ENCODE results near the gene TANGO2. TPM values are rescaled to one million over a fixed set of nuclear protein-coding genes. Genes with fewer than 3 reads are reported as not detected.

Gene TANGO2
- total and polyA plus RNA-seq, 2 of the 8 experiments (the other 6 are each of a cell fraction or from before 2014, with no cell fraction given) = 10.1 to 18.4 TPM

DNA sequence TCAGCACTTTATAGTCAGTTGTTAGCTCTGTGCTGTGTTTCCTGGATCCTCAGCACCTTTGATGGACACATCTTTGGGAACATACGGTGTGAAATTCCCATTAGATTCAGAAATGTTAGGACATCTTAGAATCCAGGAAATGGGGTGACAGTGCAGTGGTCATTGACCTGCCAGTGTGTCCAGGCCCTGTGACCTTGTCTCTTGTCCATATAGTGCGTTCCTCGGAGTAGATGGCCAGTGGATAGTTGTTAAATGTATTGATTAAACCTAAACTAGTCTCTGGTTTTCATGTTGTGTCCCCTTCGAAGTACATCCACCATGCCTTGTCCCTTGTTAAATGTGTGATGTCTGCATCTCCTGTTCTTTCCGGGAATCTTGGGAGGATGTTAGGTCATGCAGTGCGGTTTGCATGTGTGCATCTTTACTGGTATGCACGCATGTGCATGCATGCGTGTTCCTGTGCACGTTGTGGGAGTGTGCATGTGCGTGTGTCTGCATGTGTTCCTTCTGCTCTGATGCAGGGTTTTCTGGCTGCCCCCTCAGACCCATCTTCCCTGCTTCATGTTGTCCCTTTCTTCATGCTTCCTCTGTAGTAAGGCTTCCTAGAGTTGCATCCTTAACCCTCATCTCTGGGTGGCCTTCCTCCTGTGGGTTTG is 63.1 kb downstream of the TANGO2 start:
- CTCF ChIA-PET (ENCODE audit: partially characterized antibody) = interaction anchor here (0.7 to 3.1 kb wide), 16 partner anchors 11 to 121 kb away, joined by 3 to 12 read pairs (median 4); partner anchors contain the start of gene RANBP1
- POLR2A ChIA-PET (ENCODE audit: partially characterized antibody) = interaction anchor here (0.8 to 29.4 kb wide), 11 partner anchors 10 to 211 kb away, joined by 3 to 598 read pairs (median 4); partner anchors contain the start of genes RANBP1 and TRMT2A

More for the DNA sequence above, 63.1 kb downstream of the TANGO2 start:
- peaks cover 9% of the 10 kb centered on the region for H3K23me2 ChIP-seq (ENCODE audit: low read depth, low read length)
- H2BK20ac ChIP-seq (ENCODE audit: low read length) = no peak overlapping the region
- H4K91ac ChIP-seq (replicated peaks; ENCODE audit: insufficient read length, low read length) = no peak overlapping the region
- DNase-seq (ENCODE audit: low read depth in 1 of 2, low spot score in 2 of 2) = no peak
- peak overlapping the region; percentile 44; the same call in 1 of the 2 replicates for H2BK12ac ChIP-seq (ENCODE audit: low read depth, low read length)
- no peak overlapping the region for H3K23ac ChIP-seq (ENCODE audit: insufficient read length)
- H3K4me1 ChIP-seq (replicated peaks in 1 of 4; ENCODE audit: control insufficient read depth in 3 of 4, insufficient read depth in 4 of 4, low read length in 3 of 4) = peaks cover 3 to 19% (median 11%) of the 10 kb centered on the region in 4 experiments
- no peak overlapping the region for H3K4ac ChIP-seq (replicated peaks; ENCODE audit: insufficient read length, low read depth, low read length)
- peaks cover 27 to 70% of the 10 kb centered on the region in 2 experiments for H3K79me2 ChIP-seq (ENCODE audit: control insufficient read depth in 1 of 2, insufficient read depth in 2 of 2, low read length in 2 of 2)
- no peaks in the 10 kb centered on the region for H3K9me3 ChIP-seq (ENCODE audit: insufficient read depth in 2 of 2, low read depth in 1 of 2, low read length in 1 of 2)
- TF ChIP-seq POLR2AphosphoS5 (IDR thresholded peaks at IDR 0.05; ENCODE audit: low read depth, low read length) (peak; percentile 53; the same call in 1 of the 2 replicates), GABPA (IDR thresholded peaks at IDR 0.05; ENCODE audit: borderline replicate concordance, insufficient read depth, low read length) (no peak)
- no peaks in the 10 kb centered on the region for H3K27me3 ChIP-seq (replicated peaks in 1 of 4; ENCODE audit: control insufficient read depth in 3 of 4, extremely low read depth in 1 of 4, insufficient read depth in 3 of 4, low read length in 3 of 4)
- H3K14ac ChIP-seq (ENCODE audit: insufficient read length) = no peak overlapping the region
- no peak for FAIRE-seq
- H3K4me3 ChIP-seq (ENCODE audit: extremely low read depth in 1 of 4, insufficient read depth in 2 of 4, low read depth in 3 of 4, low read length in 4 of 4) = no peak overlapping the region
- H3K9ac ChIP-seq (replicated peaks in 1 of 4; ENCODE audit: extremely low read depth in 1 of 4, low read depth in 3 of 4, low read length in 3 of 4) = no peak overlapping the region
- no peak overlapping the region for H3K27ac ChIP-seq (ENCODE audit: low read depth, low read length)
- H2BK15ac ChIP-seq (ENCODE audit: low read length) = peak overlapping the region; percentile 21
- no peak overlapping the region for H4K5ac ChIP-seq (ENCODE audit: insufficient read length, low read depth, low read length)
- H3K36me3 ChIP-seq (ENCODE audit: control insufficient read depth in 2 of 4, insufficient read depth in 4 of 4, low read length in 3 of 4) = peaks cover 28 to 35% (median 34%) of the 10 kb centered on the region in 4 experiments
- WGBS, 2 experiments (ENCODE audit: extremely low coverage in 1 of 2, insufficient coverage in 1 of 2, insufficient read length in 1 of 2, insufficient replicate concordance in 2 of 2, low coverage in 1 of 2, low lambda C conversion rate in 2 of 2, missing lambda C conversion rate in 1 of 2) = 89% methylated on average over 10 of the region's 10 CpGs; no CpG with 5 or more reads in 1 of the 2 experiments
- H2BK5ac ChIP-seq (ENCODE audit: low read depth, low read length) = no peak overlapping the region
- H2BK120ac ChIP-seq (replicated peaks; ENCODE audit: low read depth, low read length) = no peak overlapping the region
- H3K56ac ChIP-seq (replicated peaks; ENCODE audit: insufficient read length, low read depth, low read length) = no peak overlapping the region
- H3K79me1 ChIP-seq (ENCODE audit: low read depth, low read length) = peaks cover 35% of the 10 kb centered on the region
- peak overlapping the region in 1 of 2 experiments; percentile 13; a peak in 2 of 4 replicates for H3K4me2 ChIP-seq (ENCODE audit: insufficient read depth in 1 of 2, low read depth in 2 of 2, low read length in 2 of 2)
- peak overlapping the region; percentile 34; the same call in 1 of the 2 replicates for H2AK5ac ChIP-seq (ENCODE audit: low read depth, low read length)
- peaks cover 23 to 55% of the 10 kb centered on the region in 2 experiments for H4K20me1 ChIP-seq (replicated peaks in 1 of 2; ENCODE audit: control insufficient read depth in 1 of 2, insufficient read depth in 2 of 2, low read length in 2 of 2)
- no peak overlapping the region for H2AFZ ChIP-seq (ENCODE audit: low read length)
- H3K18ac ChIP-seq (ENCODE audit: extremely low read depth, low read length) = no peak overlapping the region
- 0 out of 2 replicates have a peak overlapping the region, but pooled peaks have one; percentile 45 for H4K8ac ChIP-seq (ENCODE audit: extremely low read depth, insufficient read depth, low read length)

All from H1 (cell line).